Esophagus mucosa (tissue), 1 donor: ENCODE measurements around the gene CWC25. TPM values are rescaled to one million over a fixed set of nuclear protein-coding genes. Genes with fewer than 3 reads are reported as not detected.
"Not testable (repeated sequence)": the region's sequence is repeated elsewhere in the genome, so short reads cannot be mapped to it uniquely, and the experiment has no call there.

Experiments used
- ATAC-seq: fragments of 200-7000 bp; cut with Tn5 transposase; one replicate; pipeline ENCODE4 v1.9.1; 2020
- total RNA-seq: library from RNA; stranded (reverse); gene quantifications from one replicate; pipeline ENCODE4 v1.2.4, GENCODE V29; 2023
- donor health status: DM: yes; HTN: yes; CAD: no.

The CWC25 gene
- total RNA-seq, 1 donor from 2014 or later: 10.9 TPM

- ATAC-seq: peak; percentile 27
Measured at GRCh38 chr17:38852771-38853291, 27.7 kb upstream of the CWC25 start.

DNA sequence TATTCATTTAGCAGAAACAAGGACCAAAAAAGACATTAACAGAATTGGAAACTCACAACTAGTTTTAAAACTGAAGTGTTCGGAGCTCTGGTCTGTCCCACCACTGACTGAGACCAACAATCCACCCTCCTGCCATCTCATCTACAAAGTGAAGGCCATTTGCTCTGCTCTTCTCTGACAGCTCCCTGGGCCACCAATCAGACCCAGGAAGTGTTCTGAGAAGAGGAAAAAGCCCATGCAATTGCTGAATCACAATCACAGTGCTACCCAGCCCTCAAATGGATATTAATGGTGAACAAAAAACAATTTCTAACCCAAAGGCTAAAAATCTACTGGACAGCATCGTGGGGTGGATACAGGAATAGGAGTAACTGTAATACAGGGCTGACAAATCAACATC lies 26.3 kb upstream of the CWC25 start:
- ATAC-seq: no peak

GRCh38 chr17:38850374-38850773 lies 25.3 kb upstream of the CWC25 start:
- no peak for ATAC-seq

- ATAC-seq: no peak
Measured at GRCh38 chr17:38848939-38849605, 24.0 kb upstream of the CWC25 start.

GRCh38 chr17:38848557-38848891 lies 23.4 kb upstream of the CWC25 start:
- ATAC-seq: no peak

DNA sequence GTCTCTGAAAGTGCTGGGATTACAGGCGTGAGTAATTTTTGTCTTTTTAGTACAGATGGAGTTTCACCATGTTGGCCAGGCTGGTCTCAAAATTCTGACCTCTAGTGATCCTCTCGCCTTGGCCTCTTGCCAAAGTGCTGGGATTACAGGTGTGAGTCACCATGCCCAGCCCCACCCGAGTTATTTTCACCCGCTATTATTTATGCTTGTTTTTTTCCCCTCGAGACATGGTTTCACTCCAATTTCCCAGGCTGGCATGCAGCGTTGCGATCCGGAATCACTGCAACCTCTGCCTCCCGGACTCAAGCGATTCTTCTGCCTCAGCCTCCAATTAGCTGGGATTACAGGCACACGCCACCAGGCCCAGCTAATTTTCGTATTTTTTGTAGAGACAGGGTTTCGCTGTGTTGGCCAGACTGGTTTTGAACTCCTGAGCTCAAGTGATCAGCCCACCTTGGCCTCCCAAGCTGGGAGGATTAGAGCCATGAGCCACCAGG lies 19.2 kb upstream of the CWC25 start:
- peak; percentile 53 for ATAC-seq

- no peak for ATAC-seq
Measured at GRCh38 chr17:38825762-38826247, 684 bp upstream of the CWC25 start.

GRCh38 chr17:38815576-38816193 lies 9.4 kb downstream of the CWC25 start:
- ATAC-seq: no peak

DNA sequence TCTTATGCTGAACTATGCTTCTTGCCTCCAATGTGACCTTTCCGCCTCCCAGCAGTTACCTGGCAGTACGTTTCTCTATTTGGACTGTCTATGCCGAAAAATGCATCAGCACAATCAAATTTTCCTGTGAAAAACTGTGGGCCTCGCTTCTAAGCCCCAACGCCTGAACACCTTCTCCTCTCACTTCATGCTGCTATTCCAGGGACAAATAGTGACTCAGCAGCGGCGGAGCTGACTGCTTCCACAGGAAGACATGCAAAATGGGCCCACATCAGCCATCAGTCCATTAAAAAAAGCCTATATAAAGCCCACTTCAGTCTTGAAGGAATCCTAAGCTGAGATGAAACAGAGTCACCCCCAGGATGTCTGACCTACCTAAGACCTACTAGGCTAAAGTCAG lies 15.3 kb downstream of the CWC25 start:
- ATAC-seq: no peak

GRCh38 chr17:38800237-38800760 lies 24.8 kb downstream of the CWC25 start:
- ATAC-seq: no peak

GRCh38 chr17:38799501-38800236 lies 25.5 kb downstream of the CWC25 start, which contains the start of gene PIP4K2B:
Gene PIP4K2B (minus strand): TSS chr17:38799556. CDS start chr17:38799424, 132 bp downstream.
- ATAC-seq: peak; percentile 94

DNA sequence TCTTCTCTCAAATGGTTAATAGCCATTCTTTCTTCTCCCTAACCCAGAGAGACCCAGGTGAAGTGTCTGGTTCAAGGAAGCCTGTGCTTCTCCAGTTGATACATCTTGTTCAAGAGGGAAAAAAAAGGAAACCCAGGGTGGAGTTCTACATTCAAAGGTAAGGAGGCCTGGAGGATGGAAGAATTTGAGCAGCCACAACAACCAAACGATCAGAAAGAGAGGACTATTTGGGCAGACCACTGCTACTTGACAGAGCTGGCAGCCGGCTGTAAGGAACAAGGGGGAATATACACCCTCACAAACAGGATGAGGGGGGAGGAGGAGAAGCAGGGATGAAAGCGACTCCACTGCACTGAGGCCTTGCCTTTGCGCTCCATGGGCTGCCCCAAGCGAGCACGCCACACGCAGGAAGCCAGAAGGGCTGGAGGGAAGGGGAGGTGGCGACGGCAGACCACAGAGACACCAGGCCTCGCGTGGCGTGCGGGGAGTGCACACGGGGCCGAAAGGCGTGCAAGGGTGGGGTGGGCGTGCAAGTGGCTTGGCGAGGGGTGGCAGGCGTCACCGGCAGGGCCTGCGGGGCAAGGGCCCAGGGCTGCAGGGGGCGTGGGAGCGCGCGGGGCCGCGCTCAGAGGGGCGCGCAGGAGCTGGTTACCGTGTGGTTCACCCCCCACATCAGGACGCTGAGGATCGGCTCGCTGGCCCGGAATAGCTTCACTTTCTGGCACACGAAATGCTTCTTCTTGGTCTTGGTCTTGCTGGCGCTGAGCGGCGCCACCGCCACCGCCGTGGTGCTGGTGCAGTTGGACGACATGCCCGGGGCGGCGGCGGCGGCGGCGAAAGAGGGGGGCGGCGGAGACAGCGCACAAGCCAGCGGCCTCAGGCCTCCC lies 26.3 kb downstream of the CWC25 start:
- peak; percentile 42 for ATAC-seq

GRCh38 chr17:38797828-38798227 lies 27.3 kb downstream of the CWC25 start:
- no peak for ATAC-seq

DNA sequence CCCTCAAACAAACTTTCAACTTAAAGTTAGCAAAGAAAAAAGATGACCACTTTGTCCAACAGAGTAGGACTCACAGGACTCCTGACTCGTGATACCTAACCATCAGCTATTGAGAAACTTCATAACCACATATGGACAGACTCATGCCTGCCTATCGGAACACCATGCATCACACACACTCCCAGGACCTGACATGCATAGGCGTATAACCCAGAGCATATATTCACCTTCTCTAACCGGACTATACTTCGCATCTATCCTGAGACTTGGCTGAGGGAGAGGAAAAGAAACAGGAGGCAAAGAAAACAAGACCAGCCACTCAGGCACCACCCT lies 28.0 kb downstream of the CWC25 start:
- no peak for ATAC-seq

GRCh38 chr17:38796451-38797157 lies 28.5 kb downstream of the CWC25 start:
- no peak for ATAC-seq

GRCh38 chr17:38794221-38794620 lies 30.9 kb downstream of the CWC25 start:
- ATAC-seq: no peak

DNA sequence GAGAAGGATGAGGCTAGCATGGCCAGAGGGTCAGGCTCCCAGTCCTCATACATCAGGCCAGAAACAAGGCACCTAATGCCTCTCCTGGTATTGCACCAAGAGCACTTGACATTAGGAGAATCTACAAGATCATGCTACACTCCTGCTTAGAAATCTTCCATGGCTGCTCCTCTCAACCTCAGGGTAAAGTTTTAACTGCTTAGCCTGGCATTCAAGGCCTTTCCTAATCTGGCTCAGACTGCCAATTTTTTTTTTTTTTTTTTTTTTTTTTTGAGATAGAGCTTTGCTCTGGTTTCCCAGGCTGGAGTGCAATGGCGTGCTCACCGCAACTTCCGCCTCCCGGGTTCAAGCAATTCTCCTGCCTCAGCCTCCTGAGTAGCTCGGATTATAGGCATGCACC lies 34.0 kb downstream of the CWC25 start:
- no peak for ATAC-seq

- ATAC-seq: not testable (repeated sequence)
Measured at GRCh38 chr17:38790148-38790707, 34.9 kb downstream of the CWC25 start.

DNA sequence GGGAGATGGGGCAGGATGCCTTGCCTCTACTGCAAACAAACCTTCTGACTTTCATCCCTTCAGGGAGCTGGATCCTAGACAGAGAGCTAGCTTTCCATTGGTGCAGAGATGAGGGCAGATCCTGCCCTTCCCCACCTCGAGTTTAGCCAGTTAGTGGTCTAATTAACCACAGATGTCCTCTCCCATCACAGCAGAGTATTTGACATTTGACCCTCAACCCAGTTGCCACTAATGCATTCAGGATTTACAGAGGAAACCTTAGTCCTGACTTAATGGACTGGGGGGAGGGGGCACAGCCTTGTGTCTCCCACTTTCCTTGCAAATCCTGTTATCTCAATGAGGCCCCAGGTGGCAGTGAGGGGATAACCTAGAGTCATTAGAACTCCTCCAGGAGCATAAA lies 35.9 kb downstream of the CWC25 start:
- ATAC-seq: no peak

GRCh38 chr17:38787999-38788398 lies 37.1 kb downstream of the CWC25 start:
- ATAC-seq: not testable (repeated sequence)

GRCh38 chr17:38786372-38786771 lies 38.7 kb downstream of the CWC25 start:
- ATAC-seq: peak; percentile 96
